Activated CD8-positive, alpha-beta memory T cell treated with anti-CD3 and anti-CD28 coated beads for 48 hours (primary cell): ENCODE data around the gene SDC1.

Experiments
- DNase-seq, 3 experiments: peaks; one replicate each; pipeline ENCODE4 v3.0.0-alpha.2; 2020; ENCODE audit warnings: low read depth in 2 of 3, low spot score in 2 of 3

SDC1 gene

DNA sequence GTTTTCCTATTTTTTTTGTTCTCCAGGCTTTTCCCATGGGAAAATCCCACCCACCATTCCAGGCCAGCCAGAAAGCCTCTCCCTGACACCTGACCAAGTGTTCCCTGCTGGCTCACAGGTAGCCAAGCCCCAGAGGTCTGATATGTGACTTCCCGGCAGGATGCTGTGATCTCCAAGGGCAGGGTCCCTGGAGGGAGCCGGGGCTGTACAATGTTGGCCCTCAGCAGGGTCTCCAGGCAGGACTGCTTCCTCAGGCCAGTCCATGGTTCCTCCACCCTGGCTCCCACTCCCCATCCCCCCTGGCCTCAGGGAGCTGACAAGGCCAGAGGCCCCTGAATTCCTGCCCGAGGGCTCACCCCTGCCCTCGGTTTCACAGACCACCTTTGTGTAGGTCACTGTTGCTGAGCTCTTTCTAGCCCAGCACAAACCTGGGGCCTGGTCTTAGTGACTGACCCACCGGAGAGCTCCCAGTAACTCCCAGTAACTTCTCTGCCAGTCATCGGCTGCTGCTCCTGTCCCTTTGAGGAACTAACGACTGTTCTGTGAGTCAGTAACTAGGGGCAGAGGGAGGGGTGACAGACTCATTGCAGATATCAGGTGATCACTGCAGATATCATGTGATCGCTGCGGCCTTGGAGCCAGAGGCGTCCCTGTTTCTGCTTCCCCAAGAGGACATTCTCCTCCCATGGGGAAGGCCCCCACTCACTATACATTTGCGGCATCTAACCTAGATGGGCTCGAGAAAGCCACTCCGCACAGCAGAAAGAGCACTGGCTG lies 38.7 kb downstream of the SDC1 start:
- no peak for DNase-seq

GRCh38 chr2:20185176-20186022 lies 39.5 kb downstream of the SDC1 start:
- DNase-seq = no peak

DNA sequence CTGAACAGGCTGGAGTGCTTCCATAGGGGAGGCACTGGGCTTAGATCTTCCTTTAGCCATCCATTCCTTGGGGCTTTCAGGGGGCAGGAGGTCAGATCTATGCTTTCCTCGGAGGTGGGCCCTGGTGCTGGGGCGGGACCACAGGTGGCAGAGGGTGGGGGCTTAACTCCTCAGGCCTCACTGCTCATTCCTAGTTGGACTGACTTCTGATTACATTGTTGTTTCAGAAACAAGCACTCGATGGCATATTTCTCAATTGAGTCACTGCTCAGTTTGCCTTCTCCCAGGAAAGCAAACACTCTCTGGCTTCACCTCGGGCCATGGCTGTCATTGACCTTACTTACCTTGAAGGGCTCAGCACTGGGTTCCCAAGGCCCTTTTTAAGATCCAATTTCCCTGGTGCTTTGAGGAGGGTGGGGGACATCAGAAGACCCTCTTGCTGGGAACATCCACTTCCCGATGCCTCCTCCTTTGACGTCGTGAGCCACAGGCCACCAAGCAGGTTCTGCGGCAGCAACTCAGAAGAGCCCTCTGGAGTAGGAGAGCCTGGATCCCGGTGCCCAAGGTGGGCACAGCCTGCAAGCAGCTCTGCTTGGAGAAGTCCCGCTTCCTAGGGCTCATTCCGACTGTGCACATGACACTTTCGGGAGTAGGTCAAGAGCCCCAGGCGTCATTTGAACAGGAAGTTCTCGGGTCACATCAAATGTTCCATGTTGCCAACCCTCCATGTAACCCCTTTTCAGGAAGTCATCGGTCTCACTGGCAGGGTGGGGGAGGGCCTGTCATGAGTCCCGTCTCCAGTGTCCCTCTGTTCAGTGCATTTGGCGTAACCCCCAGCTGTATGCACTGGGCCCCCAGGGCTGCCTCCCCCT lies 40.6 kb downstream of the SDC1 start:
- DNase-seq = no peak

DNA sequence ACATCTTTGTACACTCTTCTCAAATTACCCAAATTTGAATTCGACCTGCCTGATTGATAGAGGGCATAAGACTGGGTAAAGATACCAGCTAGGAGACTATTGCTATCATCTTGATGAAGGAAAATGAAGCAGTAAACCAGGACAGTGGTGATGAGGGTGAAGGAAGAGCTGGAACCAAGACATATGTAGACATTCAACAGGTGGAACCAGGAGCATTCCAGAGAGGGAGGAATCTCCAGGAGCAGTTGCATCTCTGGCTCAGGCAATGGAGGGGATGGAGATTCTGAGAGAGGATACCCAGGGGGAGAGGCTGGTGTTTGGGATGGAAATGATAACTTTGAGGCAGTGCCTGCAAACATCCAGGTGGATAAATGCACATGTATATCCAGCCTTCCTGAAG lies 41.6 kb downstream of the SDC1 start:
- no peak for DNase-seq

DNA sequence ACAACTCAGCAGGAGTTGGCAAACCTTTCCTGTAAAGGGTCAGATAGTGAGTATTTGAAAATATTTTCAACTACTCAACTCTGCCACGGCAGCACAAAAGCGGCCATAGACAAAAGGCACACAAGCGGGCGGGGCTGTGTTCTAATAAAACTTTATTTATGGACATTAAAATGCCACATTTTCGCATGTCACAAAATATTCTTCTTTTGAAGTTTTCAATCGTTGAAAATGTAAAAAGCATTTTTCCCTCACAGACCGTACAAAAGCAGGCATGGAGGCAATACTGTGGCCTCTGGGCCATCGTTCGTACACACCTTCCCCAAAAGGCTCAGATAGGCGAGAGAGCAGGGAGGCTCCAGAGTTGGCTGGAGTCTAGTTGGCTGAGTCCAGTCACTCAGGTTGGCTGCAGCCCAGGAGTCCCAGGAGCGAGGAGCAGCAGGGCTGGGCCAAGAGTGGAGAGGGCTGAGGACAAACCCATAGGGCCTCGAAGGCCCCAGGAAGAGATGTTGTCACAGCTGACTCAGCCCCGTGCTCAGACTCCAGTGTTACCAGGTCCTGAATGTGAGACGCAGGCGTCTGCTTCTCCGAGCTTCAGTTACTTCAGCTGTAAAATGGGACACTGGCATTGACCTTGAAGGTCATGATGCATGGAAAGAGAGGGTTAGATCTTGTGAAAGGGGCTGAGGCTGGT lies 42.5 kb downstream of the SDC1 start:
- DNase-seq = no peak

- DNase-seq = no peak
Observed at GRCh38 chr2:20181761-20182160, 43.2 kb downstream of the SDC1 start.

DNA sequence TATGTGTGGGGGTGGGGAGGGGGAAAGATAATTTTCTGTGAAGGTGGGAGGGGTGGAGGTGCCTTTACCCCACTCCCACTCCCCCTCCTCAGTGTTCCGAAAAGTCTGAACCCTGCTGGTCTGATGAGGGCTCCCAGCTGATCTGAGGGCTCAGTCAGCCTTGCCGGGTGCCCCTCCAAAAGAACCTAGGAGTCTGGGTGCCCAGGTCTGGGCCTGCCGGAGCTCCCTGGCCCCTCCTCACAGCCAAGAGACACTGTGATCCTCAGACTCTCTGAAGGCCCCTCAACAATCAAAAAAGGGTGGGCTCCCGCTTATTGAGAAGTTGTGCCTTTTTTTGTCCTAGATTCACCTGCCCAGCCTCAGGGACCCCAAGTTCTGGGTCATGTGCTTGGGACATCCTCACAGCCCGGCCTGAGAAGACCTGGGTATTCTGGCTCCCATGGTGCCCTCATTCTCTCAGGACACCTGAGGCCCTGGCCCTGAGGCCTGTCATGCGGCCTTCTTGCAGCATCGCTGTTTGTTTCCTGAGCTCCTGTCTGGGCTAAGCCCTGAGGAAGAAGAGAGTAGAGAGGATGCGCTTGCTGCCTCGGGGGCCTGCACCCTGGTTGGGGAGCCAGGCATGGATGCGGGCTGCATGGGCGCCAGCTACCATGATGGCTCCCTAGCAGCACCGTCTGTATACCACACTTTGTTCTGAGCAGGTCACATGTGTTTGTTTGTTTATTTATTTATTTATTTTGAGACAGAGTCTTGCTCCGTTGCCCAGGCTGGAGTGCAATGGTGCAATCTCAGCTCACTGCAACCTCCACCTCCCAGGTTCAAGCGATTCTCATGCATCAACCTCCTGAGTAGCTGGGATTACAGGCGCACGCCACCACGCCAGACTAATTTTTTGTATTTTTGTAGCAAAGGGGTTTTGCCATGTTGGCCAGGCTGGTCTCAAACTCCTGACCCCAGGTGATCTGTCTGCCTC lies 44.0 kb downstream of the SDC1 start:
- DNase-seq = no peak

DNA sequence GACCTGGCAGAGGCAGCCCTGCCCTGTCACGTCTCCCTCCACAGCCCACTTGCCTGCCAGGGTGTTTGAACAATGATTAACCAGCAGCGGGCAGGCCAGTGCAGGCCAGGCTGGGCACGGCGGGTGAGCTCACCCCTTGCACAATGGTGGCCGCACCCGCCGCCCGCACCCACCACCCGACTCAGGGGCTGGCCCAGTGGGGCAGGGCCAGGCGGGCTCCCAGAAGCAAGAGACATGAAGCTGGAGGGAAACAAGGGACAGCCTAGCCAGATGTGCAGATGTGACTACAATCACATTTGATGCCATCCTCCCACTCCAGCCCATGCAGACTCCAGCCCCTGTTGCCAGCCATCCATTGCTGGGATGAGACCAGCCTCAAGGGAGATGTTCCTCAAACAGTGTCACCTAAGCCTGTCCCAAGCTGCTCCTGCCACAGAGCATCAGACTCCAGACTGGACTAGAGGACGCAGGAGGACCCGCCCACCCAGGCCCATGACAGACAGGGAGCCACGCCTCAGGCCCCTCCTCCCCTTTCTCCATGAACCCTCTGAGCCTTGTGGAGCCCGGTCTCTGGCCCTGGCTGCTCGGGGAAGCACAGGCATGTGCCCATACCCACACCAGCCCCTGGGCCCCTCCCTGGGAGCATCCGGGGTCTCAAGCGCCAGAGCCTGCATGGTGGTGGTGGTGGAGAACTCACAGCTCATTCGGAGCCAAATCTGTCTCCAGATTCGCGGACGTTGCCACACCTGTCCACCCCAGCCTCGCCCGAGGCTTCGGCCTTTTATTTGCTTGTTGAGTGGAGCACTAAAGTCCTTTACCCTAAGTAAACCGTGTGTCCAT lies 45.0 kb downstream of the SDC1 start:
- no peak for DNase-seq

- no peak for DNase-seq
Observed at GRCh38 chr2:20179466-20179754, 45.5 kb downstream of the SDC1 start.

DNA sequence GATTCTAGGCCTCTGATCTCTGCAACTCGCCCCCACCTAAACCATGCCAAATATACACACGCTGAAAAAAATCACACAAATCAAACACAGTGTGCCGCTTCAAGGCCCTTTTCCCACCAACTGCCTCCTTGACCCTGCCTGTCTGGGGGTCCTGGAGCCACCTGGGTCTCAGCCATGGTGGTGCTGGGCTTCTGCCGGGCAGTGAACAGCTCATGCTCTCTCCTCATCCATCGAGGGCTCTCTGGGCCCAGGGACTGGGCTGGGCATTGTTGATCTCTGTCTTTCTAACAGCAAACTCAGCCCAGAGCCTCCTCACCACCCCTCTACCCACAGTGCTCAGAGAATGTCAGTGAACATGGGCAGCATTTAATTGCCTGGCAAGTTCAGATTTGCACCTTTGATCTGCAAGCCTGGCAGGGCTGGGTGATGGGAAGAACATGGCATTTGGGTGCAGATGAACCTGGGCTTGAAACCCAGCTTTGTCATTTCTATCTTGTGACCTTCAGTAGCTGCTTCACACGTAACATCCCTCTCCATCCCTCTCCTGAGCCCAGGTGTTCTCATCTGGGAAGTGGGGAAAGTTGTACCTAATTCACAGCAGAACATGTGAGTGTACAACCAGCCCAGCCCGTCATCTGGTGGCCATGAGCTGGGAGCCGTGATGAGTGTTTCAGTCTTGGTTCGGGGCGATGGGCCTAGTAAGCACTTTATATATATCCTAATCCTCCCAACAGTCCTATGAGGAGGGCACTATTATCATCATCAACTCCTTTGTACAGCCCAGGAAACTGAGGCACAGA lies 46.1 kb downstream of the SDC1 start:
- no peak for DNase-seq

GRCh38 chr2:20178249-20178607 lies 46.7 kb downstream of the SDC1 start:
- no peak for DNase-seq

DNA sequence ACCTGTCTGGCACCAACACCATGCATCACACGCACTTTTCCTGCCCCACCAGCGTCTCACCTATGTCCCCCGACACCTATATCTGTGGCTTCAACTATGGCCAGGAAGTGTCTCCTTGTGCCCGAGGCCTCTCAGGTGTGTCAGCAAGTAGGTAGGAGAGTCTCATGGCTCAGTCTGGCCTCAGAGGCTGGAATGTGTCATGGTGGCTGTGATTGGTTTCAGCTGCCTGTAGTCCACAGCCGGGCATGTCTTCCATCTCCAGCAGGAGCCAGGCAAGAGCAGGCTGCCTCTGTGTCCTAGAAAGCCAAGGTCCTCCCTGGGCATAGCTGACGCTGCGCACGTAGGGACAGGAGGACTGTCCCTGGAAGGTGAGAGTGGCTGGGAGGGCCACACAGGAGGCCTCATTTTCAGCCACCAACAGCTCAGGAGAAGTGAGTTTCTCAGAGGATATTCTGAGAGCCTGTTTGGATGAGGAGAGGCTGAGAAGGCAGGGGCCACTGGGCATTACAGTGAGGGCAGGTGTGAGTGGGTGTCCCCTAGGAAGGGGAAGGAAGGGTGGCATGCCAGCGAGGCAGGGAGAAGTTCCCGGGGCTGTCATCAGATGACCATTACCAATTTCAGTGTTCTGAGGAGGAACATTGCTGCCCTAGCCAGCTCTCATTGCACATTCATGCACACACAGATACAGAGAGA lies 47.2 kb downstream of the SDC1 start:
- DNase-seq = no peak

DNA sequence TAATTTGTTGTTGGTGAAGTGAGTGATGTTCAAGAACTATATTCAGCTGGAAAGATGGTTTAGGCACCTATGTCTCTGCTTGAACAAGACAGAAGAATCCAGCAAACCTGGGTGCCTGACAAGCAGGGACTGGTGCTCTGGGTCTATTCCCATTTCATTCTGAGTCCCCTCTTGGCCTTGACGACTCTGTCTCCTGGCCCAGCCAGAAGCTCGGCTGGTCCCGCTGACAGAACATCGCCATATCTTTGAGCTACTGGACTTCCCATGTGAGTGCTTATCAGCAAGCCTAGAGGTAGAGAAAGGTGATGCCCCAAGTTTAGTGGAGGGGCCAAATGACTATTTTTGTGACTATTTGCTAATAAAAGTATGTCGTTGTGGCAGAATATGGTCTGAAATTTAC lies 48.2 kb downstream of the SDC1 start:
- no peak for DNase-seq

DNA sequence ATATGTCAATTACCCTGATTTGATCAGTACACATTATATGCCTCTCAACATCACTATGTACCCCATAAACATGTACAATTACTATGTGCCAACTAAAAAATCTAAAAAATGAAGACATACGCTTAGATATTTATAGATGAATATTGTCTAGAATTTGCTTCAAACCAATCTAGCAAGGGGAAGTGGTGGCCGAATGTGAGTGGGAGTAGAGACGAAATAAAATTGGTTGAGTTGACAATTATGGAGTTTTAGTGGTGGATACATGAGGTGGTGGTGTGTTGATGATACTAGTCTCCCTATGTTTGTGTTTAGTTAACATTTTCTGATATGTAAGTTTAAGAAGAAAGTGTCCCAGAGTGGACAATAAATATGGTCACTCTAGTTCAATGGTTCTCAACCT lies 49.0 kb downstream of the SDC1 start:
- DNase-seq = no peak

- DNase-seq = no peak
Observed at GRCh38 chr2:20175267-20175666, 49.7 kb downstream of the SDC1 start.

GRCh38 chr2:20174410-20174809 lies 50.5 kb downstream of the SDC1 start:
- DNase-seq = no peak

DNA sequence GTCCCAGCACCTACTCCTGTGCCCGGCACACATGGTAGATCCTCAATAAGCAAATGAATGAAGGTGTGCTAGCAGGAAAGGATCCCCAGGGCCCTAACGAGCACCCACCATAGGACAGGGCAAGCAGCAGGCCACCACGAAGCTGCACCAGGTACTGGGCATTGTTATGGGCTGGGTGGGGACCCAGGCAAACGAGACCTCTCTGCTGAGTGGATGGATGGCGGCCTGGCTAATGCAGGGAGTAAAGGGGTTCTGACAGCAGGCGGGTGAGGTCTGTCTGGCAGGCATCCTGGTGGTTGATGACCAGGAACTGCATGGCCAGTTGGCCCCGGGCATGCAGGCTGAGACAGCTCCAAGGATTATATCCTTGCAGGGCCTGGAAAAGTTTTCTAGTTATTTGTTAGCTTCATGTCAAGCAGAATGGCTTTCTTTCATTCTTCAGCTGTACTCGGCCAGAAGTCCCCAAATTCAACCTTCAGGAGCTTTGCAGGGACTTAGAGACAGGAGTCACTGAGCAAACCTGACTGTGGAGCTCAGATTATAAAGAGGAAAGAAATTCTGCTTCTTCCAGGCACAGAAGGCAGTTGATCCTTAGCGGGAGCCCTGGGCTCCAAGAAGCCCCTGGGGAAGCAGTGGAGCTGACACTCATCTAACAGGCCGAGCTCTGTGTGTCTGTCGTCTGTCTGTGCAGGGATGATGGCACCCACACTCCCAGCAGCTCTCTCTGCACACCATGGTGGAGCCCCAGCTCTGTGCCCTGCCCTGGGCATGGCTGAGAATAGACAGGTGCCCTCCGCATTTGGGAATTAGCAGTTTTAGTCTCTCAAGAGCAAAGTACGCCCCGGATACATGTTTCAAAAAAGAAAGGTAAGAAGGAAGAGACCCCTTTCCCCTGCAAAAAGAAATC lies 51.2 kb downstream of the SDC1 start:
- DNase-seq = no peak
